Stimulated activated CD8-positive, alpha-beta memory T cell treated with anti-CD3 and anti-CD28 coated beads, Interleukin-4, amount 100 ng/mL, for 48 hours (primary cell): ENCODE results near the gene MT1E.

Experiments used
- DNase-seq: peaks from one replicate; pipeline ENCODE4 v3.0.0-alpha.2; 2020

The MT1E gene

DNA sequence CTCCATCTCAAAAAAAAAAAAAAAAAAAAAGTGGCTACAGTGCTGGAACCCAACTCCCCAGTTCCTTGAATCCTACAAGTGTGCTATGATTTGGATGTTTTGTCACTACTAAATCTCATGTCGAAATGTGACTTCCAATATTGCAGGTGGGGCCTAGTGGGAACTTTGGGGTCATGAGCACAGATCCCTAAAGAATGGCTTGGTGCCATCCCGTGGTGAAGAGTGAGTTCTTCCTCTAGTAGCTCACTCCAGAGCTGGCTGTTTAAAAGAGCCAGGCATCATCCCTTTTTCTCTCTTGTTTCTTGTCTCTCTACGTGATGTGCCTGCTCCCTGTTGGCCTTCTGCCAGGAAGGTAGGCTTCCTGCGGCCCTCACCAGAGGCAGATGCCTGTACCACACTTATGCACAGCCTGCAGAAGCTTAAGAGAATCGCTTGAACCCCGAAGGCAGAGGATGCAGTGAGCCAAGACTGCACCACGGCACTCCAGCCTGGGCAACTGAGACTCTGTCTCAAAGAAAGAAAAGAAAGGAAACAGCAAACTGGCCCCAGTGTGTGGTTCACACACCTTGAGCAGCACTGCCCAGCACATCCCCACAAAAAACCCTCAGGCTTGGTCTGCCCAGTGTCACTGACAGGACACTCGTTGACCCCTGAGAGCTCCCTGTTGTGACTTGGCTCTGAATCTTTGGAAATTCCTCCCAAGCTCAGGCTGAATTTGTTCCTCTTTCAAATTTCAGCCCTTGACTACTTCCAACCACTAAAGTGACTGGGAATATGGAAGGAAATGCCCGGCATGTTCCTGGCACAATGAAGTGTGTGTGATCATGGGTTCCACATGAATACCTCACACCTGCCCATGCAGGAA, 3.1 kb downstream of the MT1E start:
- no peak for DNase-seq

DNA sequence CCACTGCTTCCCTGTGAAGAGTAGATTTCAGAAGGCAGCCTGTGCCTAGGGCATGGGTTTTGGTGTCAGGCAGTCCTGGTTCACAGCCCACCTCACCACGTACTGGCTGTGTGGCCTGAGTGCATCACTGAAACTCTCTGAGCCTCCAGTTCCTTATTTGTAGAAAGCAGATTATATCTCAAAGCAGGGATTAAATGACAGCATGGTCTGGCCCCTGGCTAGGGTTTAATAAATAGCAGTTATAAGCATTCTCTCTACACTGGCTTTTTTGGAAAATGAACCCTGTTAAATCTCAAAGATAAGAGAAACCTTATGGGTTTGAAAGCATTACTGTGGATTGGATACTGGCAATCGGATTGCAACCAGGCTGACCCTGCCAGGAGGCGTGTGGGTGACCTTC, 4.0 kb downstream of the MT1E start:
- DNase-seq, result no peak

- DNase-seq, result no peak
Observed at GRCh38 chr16:56630134-56630533, 4.6 kb downstream of the MT1E start.

- no peak for DNase-seq
Observed at GRCh38 chr16:56631197-56631596, 5.6 kb downstream of the MT1E start.

DNA sequence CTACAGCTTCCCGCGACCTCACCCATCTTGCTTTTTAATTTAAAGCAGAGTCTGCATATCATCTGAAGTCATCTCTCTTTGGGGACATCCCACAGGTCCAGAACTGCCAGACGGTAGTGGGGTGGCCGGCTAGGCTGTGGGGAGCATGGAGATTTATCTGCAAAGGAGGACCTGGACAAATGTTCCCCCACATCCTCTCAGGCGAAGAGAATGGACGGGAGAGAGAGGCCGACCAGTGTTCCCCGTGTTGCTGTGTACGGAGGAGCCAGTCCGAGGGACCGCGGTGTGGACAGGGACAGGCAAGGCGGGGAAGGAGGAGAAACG, 6.2 kb downstream of the MT1E start:
- DNase-seq, result no peak

GRCh38 chr16:56632156-56632847, 6.7 kb downstream of the MT1E start, which contains the start of gene MT1M:
MT1M (plus strand) TSS chr16:56632659; CDS start chr16:56632732, 73 bp downstream.
- no peak for DNase-seq

GRCh38 chr16:56632848-56633365, 7.3 kb downstream of the MT1E start:
- DNase-seq, result no peak

- DNase-seq, result no peak
Observed at GRCh38 chr16:56633535-56633934, 8.0 kb downstream of the MT1E start.

GRCh38 chr16:56634715-56635440, 9.3 kb downstream of the MT1E start:
- no peak for DNase-seq

DNA sequence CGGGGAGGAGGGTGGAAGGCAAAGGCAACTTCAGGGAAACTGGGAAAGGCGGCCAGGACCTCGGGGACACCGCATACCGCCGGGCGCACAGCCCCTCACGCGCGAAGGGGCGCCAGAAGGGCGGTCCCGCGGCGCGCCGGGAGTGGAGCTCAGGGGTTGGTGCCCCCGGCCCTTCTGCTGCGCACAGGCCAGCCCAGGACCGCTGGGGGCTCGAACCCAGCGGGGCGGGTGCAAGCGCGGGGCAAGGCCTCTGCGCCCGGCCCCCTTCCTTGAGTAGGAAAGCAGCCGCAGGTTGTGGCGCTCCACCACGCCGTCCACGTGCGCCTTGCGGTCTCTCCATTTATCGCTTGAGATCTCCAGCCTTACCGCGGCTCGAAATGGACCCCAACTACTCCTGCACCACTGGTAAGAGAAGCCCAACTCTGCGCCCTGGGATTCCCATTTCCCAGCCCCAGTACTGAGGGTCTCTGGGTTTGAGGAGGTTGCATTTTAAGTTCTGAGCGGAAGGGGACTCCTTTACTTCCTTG, 9.9 kb downstream of the MT1E start:
- no peak for DNase-seq

DNA sequence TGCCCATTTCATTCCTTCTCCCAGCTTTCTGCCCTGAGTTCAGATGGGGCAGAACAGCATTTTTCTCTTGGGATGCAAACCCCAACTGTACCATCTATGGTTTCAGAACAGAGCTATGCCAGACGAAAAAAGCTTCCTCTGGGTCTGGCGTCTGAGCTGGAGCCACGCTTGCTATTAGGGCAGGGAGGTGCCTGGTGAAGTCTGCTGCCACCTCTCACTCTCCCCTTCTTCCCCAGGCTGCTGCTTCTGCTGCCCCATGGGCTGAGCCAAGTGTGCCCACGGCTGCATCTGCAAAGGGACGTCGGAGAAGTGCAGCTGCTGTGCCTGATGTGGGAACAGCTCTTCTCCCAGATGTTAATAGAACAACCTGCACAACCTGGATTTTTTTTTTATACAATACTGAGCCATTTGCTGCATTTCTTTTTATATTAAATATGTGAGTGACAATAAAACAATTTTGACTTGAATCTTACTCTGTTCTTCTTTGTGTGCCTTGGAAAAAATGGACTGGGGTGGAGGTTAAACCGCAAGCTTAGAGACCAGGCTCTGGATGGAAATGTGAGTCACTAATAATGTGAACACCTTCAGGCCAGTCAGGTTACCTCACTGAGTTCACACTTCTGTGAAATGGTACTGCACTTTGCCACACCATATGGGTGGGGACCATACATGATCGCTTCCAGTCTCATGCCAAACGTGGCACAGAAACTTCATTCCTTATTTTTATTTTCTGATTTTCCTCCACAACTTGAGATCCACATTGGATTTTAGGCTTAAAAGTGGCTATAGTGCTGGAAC, 11.2 kb downstream of the MT1E start:
- no peak for DNase-seq

- no peak for DNase-seq
Observed at GRCh38 chr16:56637814-56638750, 12.5 kb downstream of the MT1E start, which contains the start of gene MT1A. MT1A (plus strand) TSS chr16:56638666; CDS start chr16:56638739, 73 bp downstream.

DNA sequence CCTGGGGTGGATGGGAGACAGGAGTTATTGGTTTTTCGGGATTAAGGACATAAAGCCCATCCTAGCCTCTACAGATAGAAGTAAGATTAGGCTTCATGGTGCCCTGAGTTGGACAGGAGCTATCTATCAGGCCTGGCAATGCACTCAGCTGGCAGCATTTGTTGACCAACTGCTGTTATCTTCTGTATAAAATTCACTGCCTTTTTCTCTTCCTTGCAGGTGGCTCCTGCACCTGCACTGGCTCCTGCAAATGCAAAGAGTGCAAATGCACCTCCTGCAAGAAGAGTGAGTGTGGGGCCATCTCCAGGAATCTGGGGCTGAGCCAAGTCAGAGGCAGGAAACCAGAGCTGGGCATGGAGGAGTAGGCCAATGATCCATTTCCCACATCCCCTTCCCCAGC, 13.5 kb downstream of the MT1E start:
- DNase-seq, result no peak

GRCh38 chr16:56640076-56640475, 14.5 kb downstream of the MT1E start:
- DNase-seq, result no peak

DNA sequence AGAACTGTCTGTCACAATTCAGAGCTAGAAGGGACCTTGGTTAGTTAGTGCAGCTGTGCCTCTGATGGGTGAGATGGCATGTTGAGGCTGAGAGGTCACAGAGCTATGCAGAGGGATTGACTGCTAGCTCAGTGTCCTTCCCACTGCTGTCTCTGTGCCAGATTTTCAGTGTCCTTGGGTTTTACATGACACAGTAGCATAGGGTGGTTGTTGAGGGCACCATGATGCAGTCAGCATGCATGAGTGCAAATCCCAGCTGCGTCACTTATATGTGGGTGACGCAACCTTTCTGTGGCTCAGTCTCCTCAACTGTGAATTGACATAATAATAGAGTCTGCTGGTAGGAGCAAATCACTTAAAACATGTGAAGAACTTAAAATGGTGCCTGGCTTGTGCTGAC, 15.6 kb downstream of the MT1E start:
- DNase-seq, result no peak

- DNase-seq, result peak; percentile 86
Observed at GRCh38 chr16:56643080-56643778, 17.6 kb downstream of the MT1E start.

GRCh38 chr16:56643833-56644232, 18.3 kb downstream of the MT1E start:
- DNase-seq, result no peak

DNA sequence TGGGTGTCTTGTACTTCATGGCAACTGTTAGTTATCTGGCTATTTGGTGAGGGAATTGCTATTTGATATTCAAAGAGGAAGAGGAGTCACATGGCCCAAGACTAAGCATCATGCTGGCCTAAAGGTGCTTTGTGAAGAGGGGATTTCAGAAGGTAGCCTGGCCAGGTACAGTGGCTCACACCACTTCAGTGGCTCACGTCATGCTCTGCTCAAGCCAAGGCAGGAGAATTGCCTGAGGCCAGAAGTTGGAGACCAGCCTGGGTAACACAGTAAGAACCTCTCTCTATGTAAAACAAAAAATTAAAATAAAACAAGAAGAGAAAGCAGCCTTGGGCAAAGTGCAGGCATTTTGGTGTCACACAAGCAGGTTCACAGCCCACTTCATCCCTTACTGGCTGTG, 19.7 kb downstream of the MT1E start:
- no peak for DNase-seq

DNA sequence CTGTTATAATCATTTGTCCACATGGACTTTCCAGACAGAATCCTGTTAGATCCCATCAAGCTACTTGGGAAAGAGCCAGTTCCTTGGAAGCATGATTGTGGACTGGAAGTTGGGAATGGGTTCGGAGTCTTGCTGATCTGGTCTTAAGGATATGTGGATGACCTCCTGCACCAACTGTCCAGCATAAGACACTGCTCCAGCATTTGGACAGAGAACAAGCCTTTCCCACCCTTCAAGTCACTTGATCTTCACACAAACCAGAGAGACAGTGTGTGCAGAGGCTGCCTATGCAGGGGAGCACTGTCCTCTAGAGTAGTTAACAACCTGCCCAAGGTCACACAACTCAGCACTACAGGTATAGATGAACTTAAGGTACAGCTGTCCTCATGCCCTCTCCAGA, 20.3 kb downstream of the MT1E start:
- no peak for DNase-seq

- DNase-seq, result no peak
Observed at GRCh38 chr16:56647641-56648431, 22.3 kb downstream of the MT1E start.
